Measurements from ENCODE around the gene CARD9. TPM values are rescaled to one million over a fixed set of nuclear protein-coding genes. Genes with fewer than 3 reads are reported as not detected.
"Not testable (repeated sequence)": the region's sequence is repeated elsewhere in the genome, so short reads cannot be mapped to it uniquely, and the experiment has no call there.

Gene CARD9
- total RNA-seq, 1 donor from 2014 or later, result 1.2 TPM

DNA sequence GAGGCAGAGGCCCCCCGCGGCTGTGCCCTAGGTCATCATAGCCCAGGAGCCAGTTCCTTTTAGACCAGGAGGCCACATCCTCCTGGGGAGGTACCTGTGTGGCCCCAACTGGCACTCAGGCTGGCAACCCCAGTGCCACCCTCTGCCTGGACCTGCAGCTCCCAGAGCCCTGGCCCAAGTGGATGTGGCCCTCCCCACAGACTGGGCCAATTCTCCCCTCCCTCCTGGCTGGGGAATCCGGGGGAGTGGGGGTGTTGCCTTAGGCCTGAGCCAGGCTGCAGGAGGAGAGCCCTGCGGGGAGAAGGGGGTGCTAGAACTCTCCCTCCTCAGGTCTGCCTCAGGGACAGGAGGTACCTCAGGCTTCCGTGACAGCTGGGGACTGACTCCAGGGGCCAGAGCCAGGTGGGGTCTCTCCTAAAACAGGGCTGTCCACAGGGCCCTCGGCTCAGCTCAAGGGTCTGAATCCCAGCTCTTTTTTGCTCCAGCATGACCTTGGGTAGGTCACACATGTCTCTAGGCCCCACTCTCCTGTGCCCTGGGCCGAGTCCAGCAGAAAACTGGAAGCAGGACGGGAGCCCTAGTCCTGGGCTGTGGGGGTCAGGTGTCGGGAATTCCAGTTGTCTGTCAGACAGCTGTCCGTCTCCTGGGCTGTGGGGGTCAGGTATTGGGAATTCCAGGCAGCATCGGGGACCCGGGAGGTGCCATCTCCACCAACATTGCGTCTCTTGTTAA is 19.5 kb downstream of the CARD9 start:
- no peak for DNase-seq (ENCODE audit: low read depth)
- H3K4me3 ChIP-seq (ENCODE audit: low read depth, low read length), result no peak overlapping the region
- no peak for TF ChIP-seq CTCF (conservative IDR thresholded peaks at IDR 0.05; ENCODE audit: low read depth, low read length)

GRCh38 chr9:136353088-136353487 is 20.4 kb downstream of the CARD9 start:
- H3K4me3 ChIP-seq (ENCODE audit: low read depth, low read length), result no peak overlapping the region
- TF ChIP-seq CTCF (conservative IDR thresholded peaks at IDR 0.05; ENCODE audit: low read depth, low read length), result no peak
- no peak for DNase-seq (ENCODE audit: low read depth)

- no peak overlapping the region for H3K4me3 ChIP-seq (ENCODE audit: low read depth, low read length)
- no peak for DNase-seq (ENCODE audit: low read depth)
- TF ChIP-seq CTCF (conservative IDR thresholded peaks at IDR 0.05; ENCODE audit: low read depth, low read length), result no peak
Observed at GRCh38 chr9:136352682-136353081, 20.8 kb downstream of the CARD9 start.

DNA sequence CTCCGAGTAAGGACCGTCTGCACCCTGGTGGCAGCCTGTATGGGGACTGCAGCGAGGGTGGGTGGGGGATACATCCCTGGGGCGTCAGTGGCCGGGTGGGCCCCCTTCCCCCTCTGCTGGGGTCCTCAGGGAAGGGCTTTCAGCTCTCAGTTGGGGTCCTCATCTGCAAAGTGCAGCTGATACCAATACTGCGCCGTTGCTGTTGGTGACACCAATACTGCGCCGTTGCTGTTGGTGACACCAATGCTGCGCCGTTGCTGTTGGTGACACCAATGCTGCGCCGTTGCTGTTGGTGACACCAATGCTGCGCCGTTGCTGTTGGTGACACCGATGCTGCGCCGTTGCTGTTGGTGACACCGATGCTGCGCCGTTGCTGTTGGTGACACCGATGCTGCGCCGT is 21.6 kb downstream of the CARD9 start:
- DNase-seq (ENCODE audit: low read depth); H3K4me3 ChIP-seq (ENCODE audit: low read depth, low read length): not testable (repeated sequence)

DNA sequence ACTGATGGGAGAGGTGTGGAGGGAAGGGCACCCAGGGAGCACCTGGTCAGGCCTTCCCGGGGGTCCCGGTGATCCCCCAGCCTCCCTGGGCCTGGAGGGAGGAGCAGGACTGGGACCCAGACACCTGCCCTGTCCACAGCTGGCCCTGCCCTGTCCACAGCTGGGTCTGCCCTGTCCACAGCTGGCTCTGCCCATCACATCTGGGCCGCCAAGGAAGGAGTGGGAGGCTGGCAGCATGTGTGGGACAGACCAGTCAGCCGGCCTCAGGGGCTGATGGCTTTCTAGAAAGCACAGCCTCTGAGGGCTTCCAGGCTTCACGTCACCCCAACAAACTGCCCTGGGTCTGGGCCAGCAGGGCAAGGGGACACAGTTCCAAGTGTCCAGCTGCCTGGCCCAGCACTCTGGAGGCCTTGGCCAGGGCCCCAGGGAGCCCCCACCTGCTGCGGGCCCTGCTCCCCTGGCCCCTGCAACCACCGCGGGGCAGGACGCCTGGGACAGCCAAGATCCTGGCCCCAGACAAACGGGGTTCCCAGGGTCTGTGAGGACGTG is 22.1 kb downstream of the CARD9 start:
- no peak for TF ChIP-seq CTCF (conservative IDR thresholded peaks at IDR 0.05; ENCODE audit: low read depth, low read length)
- no peak overlapping the region for H3K4me3 ChIP-seq (ENCODE audit: low read depth, low read length)
- no peak for DNase-seq (ENCODE audit: low read depth)

- no peak for TF ChIP-seq CTCF (conservative IDR thresholded peaks at IDR 0.05; ENCODE audit: low read depth, low read length)
- no peak overlapping the region for H3K4me3 ChIP-seq (ENCODE audit: low read depth, low read length)
- DNase-seq (ENCODE audit: low read depth), result no peak
Observed at GRCh38 chr9:136349546-136349945, 23.9 kb downstream of the CARD9 start.

GRCh38 chr9:136348691-136349090 is 24.8 kb downstream of the CARD9 start:
- H3K4me3 ChIP-seq (ENCODE audit: low read depth, low read length), result no peak overlapping the region
- no peak for DNase-seq (ENCODE audit: low read depth)
- TF ChIP-seq CTCF (conservative IDR thresholded peaks at IDR 0.05; ENCODE audit: low read depth, low read length), result no peak

Measured in epithelial cell of proximal tubule (primary cell).